Middle frontal gyrus (tissue), 1 donor: ENCODE results near the gene ICAM5.

Experiments used
- DNase-seq: peaks from one replicate; pipeline ENCODE4 v3.0.0-alpha.2; 2015; ENCODE audit warnings: low spot score; ENCODE audit errors: extremely low spot score

ICAM5 gene

DNA sequence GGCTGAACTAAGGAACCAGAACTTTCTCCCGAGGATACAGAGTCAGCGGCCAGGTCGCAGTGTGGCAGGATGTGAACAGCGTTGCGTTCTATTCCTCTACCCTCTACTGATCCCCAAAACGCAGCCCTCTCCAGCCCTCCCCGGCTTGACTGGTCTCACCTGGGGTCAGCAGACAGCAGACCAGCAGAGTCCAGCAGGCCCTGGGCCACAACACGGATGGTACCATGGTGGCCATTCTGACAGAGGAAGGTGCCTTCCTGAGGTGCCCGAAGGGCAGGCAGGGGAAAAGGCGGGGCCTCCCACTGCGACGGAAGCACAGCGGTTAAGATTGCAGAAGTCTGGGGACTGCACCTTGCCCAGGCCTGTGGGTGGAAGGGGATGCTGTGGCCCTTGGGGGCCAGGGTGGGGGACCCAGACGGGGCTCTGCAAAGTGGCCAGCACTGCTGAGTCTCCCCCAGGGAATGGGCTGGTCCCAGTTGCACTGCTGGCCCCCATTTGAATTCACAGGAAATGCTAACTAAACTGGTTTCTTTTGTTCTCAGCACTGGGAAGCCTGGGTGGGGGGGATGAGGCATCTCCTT, 49.7 kb downstream of the ICAM5 start, which contains the start of gene ICAM3:
ICAM3 (minus strand) TSS at position 245 of the 581 bp plus-strand sequence; CDS start at position 235, 10 bp downstream.
- DNase-seq, result no peak

DNA sequence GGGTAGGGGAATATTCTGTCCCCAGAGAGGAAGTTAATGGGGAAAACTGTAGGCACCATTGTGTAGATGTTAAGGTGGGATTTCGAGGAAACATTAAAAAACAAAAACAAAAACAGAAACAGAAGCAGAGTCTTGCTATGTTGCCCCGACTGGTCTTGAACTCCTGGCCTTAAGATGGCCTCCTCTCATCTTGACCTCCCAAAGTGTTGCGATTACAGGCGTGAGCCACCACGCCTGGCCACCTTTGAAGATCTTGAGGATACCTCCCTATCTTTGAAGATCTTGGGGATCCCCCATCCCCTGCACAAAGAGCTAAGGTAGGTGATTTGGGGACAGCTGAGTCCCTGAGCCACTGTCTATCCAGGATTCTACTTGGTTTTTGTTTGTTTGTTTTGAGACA, 50.2 kb downstream of the ICAM5 start:
- no peak for DNase-seq

DNA sequence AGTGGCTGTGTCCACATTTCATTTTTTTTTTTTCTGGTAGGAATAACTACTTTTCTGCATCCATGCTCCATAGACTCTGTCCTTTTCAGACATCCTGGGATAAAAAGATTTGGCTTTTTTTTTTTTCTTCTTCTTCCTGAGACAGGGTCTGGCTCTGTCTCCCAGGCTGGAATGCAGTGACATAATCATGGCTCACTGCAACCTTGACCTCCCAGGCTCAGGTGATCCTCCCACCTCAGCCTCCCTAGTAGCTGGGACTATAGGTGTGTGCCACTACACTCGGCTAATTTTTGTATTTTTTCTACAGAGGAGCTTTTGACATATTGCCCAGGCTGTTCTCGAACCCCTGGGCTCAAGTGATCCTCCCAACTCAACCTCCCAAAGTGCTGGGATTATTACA, 53.7 kb downstream of the ICAM5 start:
- no peak for DNase-seq

DNA sequence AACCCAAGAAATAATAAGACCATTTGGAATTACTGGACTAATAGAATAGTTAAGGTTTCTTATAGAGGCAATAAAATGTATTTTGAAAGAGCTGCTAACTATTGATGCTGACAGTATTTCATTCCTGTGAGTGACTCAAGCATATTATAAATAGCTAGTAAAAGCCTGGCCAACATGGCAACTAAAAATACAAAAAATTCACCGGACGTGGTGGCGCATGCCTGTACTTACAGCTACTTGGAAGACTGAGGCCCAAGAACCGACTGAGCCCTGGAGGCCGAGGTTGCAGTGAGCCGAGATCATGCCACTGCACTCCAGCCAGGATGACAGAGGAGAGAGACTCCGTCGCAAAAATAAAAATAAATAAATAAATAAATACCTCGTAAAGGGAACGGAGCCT, 55.0 kb downstream of the ICAM5 start:
- peak; percentile 24 for DNase-seq
